AG04449 (cell line): ENCODE measurements around the gene CBFB.

Experiments
- CTCF ChIA-PET: fragments of 350-600 bp; formaldehyde crosslinking; extraction: SDS; loops from one replicate; lab custom pipeline; 2021; ENCODE audit warnings: antibody characterized with exemption; lab: Yijun Ruan, JAX
- POLR2A ChIA-PET: fragments of 400-600, 350-600 bp; formaldehyde crosslinking; extraction: SDS; loops from one replicate; lab custom pipeline; 2020; ENCODE audit warnings: antibody characterized with exemption, inconsistent platforms; lab: Yijun Ruan, JAX
- DNase-seq: peaks from one replicate; pipeline ENCODE4 v3.0.0-alpha.2; 2010; ENCODE audit warnings: low read depth, low spot score
- H3K4me3 ChIP-seq: 2 replicates; pipeline ENCODE4 v1.5.1; 2011; ENCODE audit warnings: low read depth, mild to moderate bottlenecking, control low read depth, low read length
- TF ChIP-seq, protein P1 (sequence below): IDR thresholded peaks from one replicate; pipeline ENCODE4 v1.5.1; 2011; ENCODE audit warnings: mild to moderate bottlenecking, moderate library complexity, low read length, control low read depth, inconsistent platforms; ENCODE audit not compliant: insufficient read depth; ENCODE audit errors: missing control alignments

CBFB gene

DNA sequence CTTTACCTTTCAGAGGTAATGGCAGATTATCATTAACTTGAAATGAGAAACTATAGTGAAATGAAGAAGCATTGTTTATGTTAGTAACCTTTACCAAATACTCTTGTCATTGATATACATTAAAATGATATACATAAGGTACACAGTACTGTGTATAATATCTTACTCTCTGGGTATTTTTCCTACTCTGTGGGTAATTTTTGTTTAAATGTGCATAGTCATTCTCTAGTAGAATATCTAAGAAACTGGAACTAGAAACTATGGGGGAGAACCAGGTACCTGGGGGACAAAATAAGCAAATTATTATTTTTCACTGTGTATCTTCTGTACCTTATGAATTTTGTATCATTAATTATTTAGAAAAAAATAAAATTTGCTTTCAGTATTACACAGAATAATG is 60.2 kb downstream of the CBFB start:
- DNase-seq, result no peak
- TF ChIP-seq, protein P1, sequence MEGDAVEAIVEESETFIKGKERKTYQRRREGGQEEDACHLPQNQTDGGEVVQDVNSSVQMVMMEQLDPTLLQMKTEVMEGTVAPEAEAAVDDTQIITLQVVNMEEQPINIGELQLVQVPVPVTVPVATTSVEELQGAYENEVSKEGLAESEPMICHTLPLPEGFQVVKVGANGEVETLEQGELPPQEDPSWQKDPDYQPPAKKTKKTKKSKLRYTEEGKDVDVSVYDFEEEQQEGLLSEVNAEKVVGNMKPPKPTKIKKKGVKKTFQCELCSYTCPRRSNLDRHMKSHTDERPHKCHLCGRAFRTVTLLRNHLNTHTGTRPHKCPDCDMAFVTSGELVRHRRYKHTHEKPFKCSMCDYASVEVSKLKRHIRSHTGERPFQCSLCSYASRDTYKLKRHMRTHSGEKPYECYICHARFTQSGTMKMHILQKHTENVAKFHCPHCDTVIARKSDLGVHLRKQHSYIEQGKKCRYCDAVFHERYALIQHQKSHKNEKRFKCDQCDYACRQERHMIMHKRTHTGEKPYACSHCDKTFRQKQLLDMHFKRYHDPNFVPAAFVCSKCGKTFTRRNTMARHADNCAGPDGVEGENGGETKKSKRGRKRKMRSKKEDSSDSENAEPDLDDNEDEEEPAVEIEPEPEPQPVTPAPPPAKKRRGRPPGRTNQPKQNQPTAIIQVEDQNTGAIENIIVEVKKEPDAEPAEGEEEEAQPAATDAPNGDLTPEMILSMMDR, result no peak
- CTCF ChIA-PET, result interaction anchor here (1.0 to 1.5 kb wide), 2 partner anchors 11 to 12 kb away, joined by 3 to 9 read pairs; no protein-coding TSS in a partner anchor
- no peak overlapping the region for H3K4me3 ChIP-seq
- POLR2A ChIA-PET, result no interaction called here

DNA sequence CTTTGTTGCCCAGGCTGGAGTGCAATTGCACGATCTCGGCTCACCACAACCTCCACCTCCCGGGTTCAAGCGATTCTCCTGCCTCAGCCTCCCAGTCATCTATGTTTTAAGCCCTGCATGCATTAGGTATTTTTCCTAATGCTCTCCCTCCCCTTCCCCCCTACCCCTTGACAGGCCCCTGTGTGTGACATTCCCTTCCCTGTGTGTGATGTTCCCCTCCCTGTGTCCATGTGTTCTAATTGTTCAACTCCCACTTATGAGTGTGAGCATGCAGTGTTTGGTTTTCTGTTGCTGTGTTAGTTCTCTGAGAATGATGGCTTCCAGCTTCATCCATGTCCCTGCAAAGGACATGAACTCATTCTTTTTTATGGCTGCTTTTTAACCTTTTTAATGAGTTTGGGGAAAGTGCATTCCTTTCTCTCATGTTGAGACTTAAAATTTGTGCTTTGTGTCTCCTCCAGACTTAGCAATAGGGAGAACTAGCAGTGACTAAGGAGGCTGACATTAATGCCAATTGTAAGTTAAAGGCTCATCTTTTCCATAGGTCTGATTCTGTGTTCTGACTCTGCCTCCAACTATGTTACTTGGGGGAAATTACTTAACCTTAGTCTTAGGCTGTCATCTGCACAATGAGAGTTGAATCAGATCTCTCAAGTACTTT is 63.1 kb downstream of the CBFB start:
- peak; percentile 82 for DNase-seq
- H3K4me3 ChIP-seq, result no peak overlapping the region
- POLR2A ChIA-PET, result no interaction called here
- CTCF ChIA-PET, result interaction anchor here (0.8 to 1.5 kb wide), 3 partner anchors 9 to 114 kb away, joined by 3 to 5 read pairs (median 3); no protein-coding TSS in a partner anchor
- TF ChIP-seq, protein P1, result no peak

DNA sequence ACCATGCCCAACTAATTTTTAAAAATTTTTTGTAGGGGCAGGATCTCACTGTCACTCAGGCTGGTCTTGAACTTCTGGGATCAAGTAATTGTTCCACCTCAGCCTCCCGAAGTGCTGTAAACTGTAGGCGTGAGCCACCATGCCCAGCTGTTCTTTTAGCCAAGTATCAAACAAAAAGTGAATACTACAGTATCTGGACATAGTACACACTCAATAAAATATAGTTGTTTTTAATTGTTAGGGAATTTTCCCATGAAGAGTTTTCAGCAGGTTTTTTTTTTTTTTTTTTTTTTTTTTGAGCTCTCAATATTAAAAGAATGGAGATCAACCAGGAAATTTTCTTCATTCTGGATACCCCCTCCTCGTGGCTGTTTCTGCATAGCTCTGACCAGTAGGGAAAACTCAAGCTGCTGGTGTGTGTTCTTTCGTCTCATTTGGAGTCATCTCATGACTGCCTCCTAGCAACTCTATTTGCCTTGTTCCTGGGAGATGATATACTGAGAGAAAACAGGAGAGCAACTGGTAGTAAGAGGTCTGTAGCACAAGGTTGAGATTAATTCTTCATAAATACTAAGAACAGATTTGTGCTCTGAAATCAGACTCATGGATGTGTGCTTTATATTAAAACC is 64.3 kb downstream of the CBFB start:
- POLR2A ChIA-PET, result no interaction called here
- H3K4me3 ChIP-seq, result no peak overlapping the region
- no peak for DNase-seq
- TF ChIP-seq, protein P1, result no peak
- CTCF ChIA-PET, result interaction anchor here (1.1 to 3.0 kb wide), 5 partner anchors 8 to 104 kb away, joined by 3 to 19 read pairs (median 5); no protein-coding TSS in a partner anchor

DNA sequence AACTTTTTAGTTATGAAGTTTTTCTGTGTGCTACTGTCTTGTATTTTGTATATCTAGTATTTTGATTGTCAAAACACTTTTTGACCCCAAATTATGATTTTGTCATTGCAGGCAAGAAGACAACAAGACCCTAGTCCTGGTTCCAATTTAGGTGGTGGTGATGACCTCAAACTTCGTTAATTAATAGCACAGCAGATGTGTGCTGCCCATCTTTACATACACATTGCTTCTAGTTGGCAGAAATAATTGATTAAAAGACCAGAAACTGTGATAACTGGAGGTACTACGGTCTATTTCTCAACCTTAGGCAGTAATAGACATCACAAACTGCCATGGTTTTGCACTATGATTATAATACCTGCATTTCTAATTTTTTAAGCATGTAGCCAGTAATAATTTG is 69.7 kb downstream of the CBFB start:
- H3K4me3 ChIP-seq, result no peak overlapping the region
- DNase-seq, result no peak
- TF ChIP-seq, protein P1, result no peak
- ChIA-PET CTCF (interaction anchor here (0.9 to 6.1 kb wide), 9 partner anchors 16 to 204 kb away, joined by 3 to 150 read pairs (median 6); partner anchors contain the start of genes CES3 and CES4A), POLR2A (no interaction called here)

DNA sequence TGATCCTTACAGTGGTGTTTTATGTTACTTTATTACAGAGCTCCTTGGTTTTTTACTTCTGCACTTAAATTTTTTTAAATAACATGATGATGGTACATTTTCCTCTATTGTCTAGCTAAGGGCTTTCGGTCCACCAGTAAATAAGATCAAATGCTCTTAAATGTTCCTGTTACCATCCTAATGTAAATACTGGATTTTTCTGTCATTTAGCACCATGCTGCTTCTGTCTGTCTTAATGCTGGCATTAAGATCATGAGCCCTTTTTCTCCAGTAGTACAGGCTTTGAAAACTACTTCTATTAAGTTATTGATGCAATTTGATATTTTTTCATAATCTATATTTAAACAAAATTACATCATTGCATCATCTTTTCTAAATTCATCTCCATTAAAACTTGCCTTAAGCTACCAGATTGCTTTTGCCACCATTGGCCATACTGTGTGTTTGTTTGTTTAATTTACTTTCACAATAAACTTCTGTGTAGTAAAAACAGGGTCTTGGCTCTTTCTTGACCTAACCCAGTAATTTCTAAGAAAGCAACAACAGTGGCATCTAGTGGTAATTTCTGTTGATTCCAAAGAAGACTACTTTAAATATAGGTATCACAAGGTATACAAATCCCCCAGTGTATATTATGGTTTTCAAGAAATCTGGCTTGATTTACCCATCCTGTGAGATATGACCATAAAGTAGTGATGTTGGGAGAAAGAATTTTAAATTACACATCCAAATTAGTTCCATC is 71.8 kb downstream of the CBFB start:
- TF ChIP-seq, protein P1, result peak; percentile 29
- no peak for DNase-seq
- H3K4me3 ChIP-seq, result no peak overlapping the region
- ChIA-PET CTCF (interaction anchor here (0.6 to 6.1 kb wide), 52 partner anchors 8 to 218 kb away, joined by 3 to 150 read pairs (median 6); partner anchors contain the start of genes CES3 and CES4A), POLR2A (interaction anchor here (1.2 to 1.3 kb wide), 2 partner anchors 70 to 79 kb away, joined by 3 read pairs; partner anchors contain the start of gene NOL3)
